ENCODE measurements around the gene MECR.

MECR gene

GRCh38 chr1:29240986-29241385 is 10.3 kb upstream of the MECR start:
- DNase-seq (ENCODE audit: low read depth) = no peak
- no peak for TF ChIP-seq CTCF (conservative IDR thresholded peaks at IDR 0.05; ENCODE audit: low read depth, low read length)
- no peak overlapping the region for H3K4me3 ChIP-seq (ENCODE audit: low read length)

- peak; percentile 31 for TF ChIP-seq CTCF (conservative IDR thresholded peaks at IDR 0.05; ENCODE audit: low read depth, low read length)
- no peak for DNase-seq (ENCODE audit: low read depth)
- H3K4me3 ChIP-seq (ENCODE audit: low read length) = no peak overlapping the region
Measured at GRCh38 chr1:29240400-29240837, 9.7 kb upstream of the MECR start.

GRCh38 chr1:29239142-29239541 is 8.4 kb upstream of the MECR start:
- no peak for TF ChIP-seq CTCF (conservative IDR thresholded peaks at IDR 0.05; ENCODE audit: low read depth, low read length)
- no peak for DNase-seq (ENCODE audit: low read depth)
- H3K4me3 ChIP-seq (ENCODE audit: low read length) = no peak overlapping the region

- peak; percentile 14 for TF ChIP-seq CTCF (conservative IDR thresholded peaks at IDR 0.05; ENCODE audit: low read depth, low read length)
- DNase-seq (ENCODE audit: low read depth) = no peak
- H3K4me3 ChIP-seq (ENCODE audit: low read length) = peak overlapping the region; percentile 10
Measured at GRCh38 chr1:29238620-29239002, 7.9 kb upstream of the MECR start.

- no peak for DNase-seq (ENCODE audit: low read depth)
- no peak for TF ChIP-seq CTCF (conservative IDR thresholded peaks at IDR 0.05; ENCODE audit: low read depth, low read length)
- H3K4me3 ChIP-seq (ENCODE audit: low read length) = peak overlapping the region; percentile 58
Measured at GRCh38 chr1:29237852-29238619, 7.3 kb upstream of the MECR start.

GRCh38 chr1:29237129-29237821 is 6.5 kb upstream of the MECR start:
- peak overlapping the region; percentile 65 for H3K4me3 ChIP-seq (ENCODE audit: low read length)

More at GRCh38 chr1:29237129-29237821, 6.5 kb upstream of the MECR start:
- DNase-seq (ENCODE audit: low read depth) = no peak
- TF ChIP-seq CTCF (conservative IDR thresholded peaks at IDR 0.05; ENCODE audit: low read depth, low read length) = no peak

All from retinal pigment epithelial cell (primary cell).